Caco-2 (cell line): ENCODE data around the gene TRUB1. TPM values are rescaled to one million over a fixed set of nuclear protein-coding genes. Genes with fewer than 3 reads are reported as not detected.
"Not testable (repeated sequence)": the region's sequence is repeated elsewhere in the genome, so short reads cannot be mapped to it uniquely, and the experiment has no call there.

Experiments used
- BruUV-seq: library from RNA; stranded (reverse); fragments of 400-500 nt; replicated peaks from 2 replicates; lab custom pipeline; 2021; lab: Mats Ljungman, UMichigan
- CTCF ChIA-PET: fragments of 300-600 bp; sonication (Branson Sonifier 250); formaldehyde crosslinking; loops from one replicate; lab custom pipeline; 2022; ENCODE audit warnings: antibody characterized with exemption; lab: Charles Lee
- POLR2A ChIA-PET: fragments of 300-600 bp; sonication (Branson Sonifier 250); formaldehyde crosslinking; loops from one replicate; lab custom pipeline; 2022; ENCODE audit warnings: antibody characterized with exemption; lab: Charles Lee
- DNase-seq, 2 experiments: peaks; one replicate each; pipeline versions ENCODE4 v3.0.0 to v3.0.0-alpha.2; 2020 to 2022
- H3K27me3 ChIP-seq: replicated peaks from 2 replicates; pipeline ENCODE4 v1.6.0; 2011; ENCODE audit warnings: low read length; ENCODE audit not compliant: control insufficient read depth, insufficient read depth
- H3K36me3 ChIP-seq: 2 replicates; pipeline ENCODE4 v1.5.1; 2011; ENCODE audit warnings: low read length; ENCODE audit not compliant: control insufficient read depth, insufficient read depth
- H3K4me1 ChIP-seq: fragments of 250-450 bp; sonication (Bioruptor Pico); 2 replicates; pipeline ENCODE4 v1.5.1; 2020; ENCODE audit warnings: mild to moderate bottlenecking
- H3K4me3 ChIP-seq: 2 replicates; pipeline ENCODE4 v1.5.1; 2011; ENCODE audit warnings: low read depth, mild to moderate bottlenecking, control low read depth, low read length
- H3K9me3 ChIP-seq: fragments of 250-450 bp; sonication (Bioruptor Pico); 2 replicates; pipeline ENCODE4 v1.5.1; 2020; ENCODE audit warnings: mild to moderate bottlenecking, moderate library complexity
- H3K27ac Mint-ChIP-seq: one replicate; pipeline ENCODE4 v1.8.0; 2022; ENCODE audit warnings: mixed read lengths; ENCODE audit not compliant: unreplicated experiment
- H3K27me3 Mint-ChIP-seq: one replicate; pipeline ENCODE4 v1.8.0; 2022; ENCODE audit warnings: mixed read lengths; ENCODE audit not compliant: insufficient read depth, unreplicated experiment
- H3K36me3 Mint-ChIP-seq: one replicate; pipeline ENCODE4 v1.8.0; 2022; ENCODE audit warnings: mild to moderate bottlenecking, mixed read lengths; ENCODE audit not compliant: insufficient read depth, unreplicated experiment
- H3K4me1 Mint-ChIP-seq: one replicate; pipeline ENCODE4 v1.8.0; 2022; ENCODE audit warnings: low read depth, mixed read lengths; ENCODE audit not compliant: unreplicated experiment
- H3K4me3 Mint-ChIP-seq: one replicate; pipeline ENCODE4 v1.8.0; 2022; ENCODE audit warnings: mild to moderate bottlenecking, moderate library complexity, mixed read lengths; ENCODE audit not compliant: unreplicated experiment
- H3K9me3 Mint-ChIP-seq: one replicate; pipeline ENCODE4 v1.8.0; 2022; ENCODE audit warnings: mixed read lengths; ENCODE audit not compliant: unreplicated experiment
- CTCF ChIP-seq, 2 experiments: fragments of 200-600 bp in 1 of 2; IDR thresholded peaks; 1 replicate in 1 of 2; 2 replicates in 1 of 2; pipeline versions ENCODE4 v1.5.1 to v1.8.0; 2011 to 2022; ENCODE audit warnings: antibody characterized with exemption in 1 of 2, control low read depth in 1 of 2, inconsistent platforms in 1 of 2, low read depth in 1 of 2, low read length in 1 of 2, mild to moderate bottlenecking in 1 of 2, moderate library complexity in 1 of 2; ENCODE audit not compliant: insufficient read depth in 1 of 2, severe bottlenecking in 1 of 2, unreplicated experiment in 1 of 2
- intact Hi-C: fragments of 100-400 bp; cut with micrococcal nuclease; formaldehyde crosslinking; loops from one replicate; pipeline ENCODE4 v1.10.0; 2022; ENCODE audit not compliant: unreplicated experiment
- total RNA-seq: library from RNA; stranded (reverse); gene quantifications from 2 replicates; pipeline ENCODE4 v1.2.3, GENCODE V29; 2022

Gene TRUB1
- total RNA-seq, 1 experiment from 2014 or later = 22.0 TPM

- no peaks in the 10 kb centered on the region for H3K9me3 Mint-ChIP-seq
These were observed 4.4 kb upstream of the TRUB1 start for GRCh38 chr10:114933588-114933987.

GRCh38 chr10:114933995-114934394 lies 4.0 kb upstream of the TRUB1 start:
- DNase-seq, intact Hi-C loops, H3K9me3 ChIP-seq, POLR2A ChIA-PET, H3K4me3 Mint-ChIP-seq, BruUV-seq, H3K36me3 Mint-ChIP-seq, H3K27ac Mint-ChIP-seq, H3K4me1 ChIP-seq, H3K27me3 ChIP-seq, H3K36me3 ChIP-seq, H3K4me1 Mint-ChIP-seq, H3K4me3 ChIP-seq, H3K27me3 Mint-ChIP-seq, H3K9me3 Mint-ChIP-seq: not testable (repeated sequence)
- CTCF ChIA-PET = interaction anchor here (0.5 kb wide), 1 partner anchor 113 kb away, joined by 3 read pairs; no protein-coding TSS in a partner anchor

More at GRCh38 chr10:114933588-114933987, 4.4 kb upstream of the TRUB1 start:
- Mint-ChIP-seq H3K27ac (no peak overlapping the region), H3K4me1 (no peaks in the 10 kb centered on the region), H3K4me3 (no peak overlapping the region), H3K36me3 (peaks cover 6% of the 10 kb centered on the region), H3K27me3 (peaks cover 2% of the 10 kb centered on the region)
- Histone ChIP-seq H3K36me3 (no peaks in the 10 kb centered on the region), H3K4me1 (no peaks in the 10 kb centered on the region), H3K4me3 (no peak overlapping the region), H3K27me3 (no peaks in the 10 kb centered on the region), H3K9me3 (no peaks in the 10 kb centered on the region)
- no peak for DNase-seq
- no peak for TF ChIP-seq CTCF (IDR thresholded peaks at IDR 0.05; ENCODE audit: insufficient read depth in 1 of 2, low read depth in 1 of 2, low read length in 1 of 2, severe bottlenecking in 1 of 2, unreplicated experiment in 1 of 2)
- CTCF ChIA-PET = interaction anchor here (0.5 kb wide), 1 partner anchor 112 kb away, joined by 3 read pairs; no protein-coding TSS in a partner anchor
- BruUV-seq = no TSS peak
- intact Hi-C loops = no loop called here
- POLR2A ChIA-PET = no interaction called here

GRCh38 chr10:114938856-114939193 lies 830 bp downstream of the TRUB1 start:
- peak overlapping the region; percentile 92 for H3K4me3 ChIP-seq

More at GRCh38 chr10:114938856-114939193, 830 bp downstream of the TRUB1 start:
- no peaks in the 10 kb centered on the region for H3K27me3 Mint-ChIP-seq
- H3K4me3 Mint-ChIP-seq = peak overlapping the region; percentile 95
- H3K4me1 ChIP-seq = peaks cover 7% of the 10 kb centered on the region
- ChIA-PET CTCF (no interaction called here), POLR2A (interaction anchor here (0.8 to 1.1 kb wide), 2 partner anchors 59 to 254 kb away, joined by 3 read pairs; no protein-coding TSS in a partner anchor)
- intact Hi-C loops = loop anchor here (2.0 kb wide), 1 partner anchor 62 kb away; no protein-coding TSS in a partner anchor
- TF ChIP-seq CTCF (IDR thresholded peaks at IDR 0.05; ENCODE audit: insufficient read depth in 1 of 2, low read depth in 1 of 2, low read length in 1 of 2, severe bottlenecking in 1 of 2, unreplicated experiment in 1 of 2) = no peak
- no peaks in the 10 kb centered on the region for H3K9me3 ChIP-seq
- H3K27ac Mint-ChIP-seq = peak overlapping the region; percentile 98
- no peaks in the 10 kb centered on the region for H3K27me3 ChIP-seq
- no peaks in the 10 kb centered on the region for H3K4me1 Mint-ChIP-seq
- H3K36me3 Mint-ChIP-seq = peaks cover 40% of the 10 kb centered on the region
- no peak for DNase-seq
- H3K36me3 ChIP-seq = peaks cover 2% of the 10 kb centered on the region; the same call in 1 of the 2 replicates
- no peaks in the 10 kb centered on the region for H3K9me3 Mint-ChIP-seq
- BruUV-seq = no TSS peak
